K562 (cell line): Measurements from ENCODE around the gene ETV3L. TPM values are rescaled to one million over a fixed set of nuclear protein-coding genes. Genes with fewer than 3 reads are reported as not detected.

Source experiments
- ATAC-seq: fragments of 200-7000 bp; cut with Tn5 transposase; 3 replicates; pipeline ENCODE4 v1.9.1; 2020; ENCODE audit warnings: moderate library complexity
- BruUV-seq: library from RNA; stranded (reverse); fragments of 400-500 nt; replicated peaks from 2 replicates; lab custom pipeline; 2021; lab: Mats Ljungman, UMichigan
- CTCF ChIA-PET: fragments of 300-600 bp; formaldehyde crosslinking; extraction: SDS; loops from one replicate; lab custom pipeline; 2021; ENCODE audit warnings: low intra/inter-chr PET ratio; lab: Yijun Ruan, JAX
- POLR2A ChIA-PET: fragments of 300-600, 350-650 bp; sonication (Branson Sonifier 250); formaldehyde crosslinking; extraction: SDS; loops from one replicate; lab custom pipeline; 2021; ENCODE audit warnings: antibody characterized with exemption, inconsistent platforms; lab: Yijun Ruan, JAX
- DNase-seq, 4 experiments: peaks; one replicate each; pipeline versions ENCODE4 v3.0.0 to v3.0.0-alpha.2; 2011 to 2018; ENCODE audit warnings: low spot score in 3 of 4, mixed read lengths in 3 of 4; ENCODE audit errors: extremely low read depth in 1 of 4
- FAIRE-seq: peaks from 2 replicates; lab custom pipeline; 2011; peaks lifted over from hg19 to GRCh38; lab: Jason Lieb, UNC
- H2AFZ ChIP-seq: 2 replicates; pipeline ENCODE4 v1.6.0; 2011; ENCODE audit warnings: low read depth, low read length, control low read depth, inconsistent platforms
- H3K27ac ChIP-seq: fragments of 200-600 bp; 3 replicates; pipeline ENCODE4 v1.8.0; 2011; ENCODE audit warnings: low read depth, mild to moderate bottlenecking, control low read depth, inconsistent platforms, low read length, moderate library complexity, mixed read lengths; ENCODE audit errors: extremely low read depth
- H3K27me3 ChIP-seq, 2 experiments: fragments of 300-600 bp in 1 of 2; 2 replicates in 1 of 2; 3 replicates in 1 of 2; pipeline versions ENCODE4 v1.6.0 to v1.8.0; 2011; ENCODE audit warnings: inconsistent platforms in 2 of 2, low read length in 2 of 2, mild to moderate bottlenecking in 1 of 2, mixed read lengths in 1 of 2, moderate library complexity in 1 of 2; ENCODE audit not compliant: control insufficient read depth in 2 of 2, insufficient read depth in 2 of 2
- H3K36me3 ChIP-seq: fragments of 300-600 bp; 3 replicates; pipeline ENCODE4 v1.8.0; 2011; ENCODE audit warnings: mild to moderate bottlenecking, low read length, inconsistent platforms; ENCODE audit not compliant: control insufficient read depth, insufficient read depth
- H3K4me1 ChIP-seq, 2 experiments: fragments of 200-600 bp in 1 of 2; replicated peaks in 1 of 2; 2 replicates in 1 of 2; 3 replicates in 1 of 2; pipeline versions ENCODE4 v1.5.1 to v1.8.0; 2011; ENCODE audit warnings: inconsistent platforms in 2 of 2, low read length in 2 of 2, mild to moderate bottlenecking in 1 of 2, mixed read lengths in 1 of 2, moderate library complexity in 1 of 2; ENCODE audit not compliant: control insufficient read depth in 2 of 2, insufficient read depth in 2 of 2
- H3K4me2 ChIP-seq: 2 replicates; pipeline ENCODE4 v1.6.1; 2011; ENCODE audit warnings: low read length, control low read depth, inconsistent platforms, mixed read lengths; ENCODE audit not compliant: insufficient read depth
- H3K4me3 ChIP-seq: fragments of 200-600 bp; sonication (generic), shearing (Covaris generic); 2 replicates; pipeline ENCODE4 v1.5.1; 2016; ENCODE audit warnings: control low read depth, inconsistent platforms
- H3K79me2 ChIP-seq: fragments of 200-600 bp; 3 replicates; pipeline ENCODE4 v1.8.0; 2011; ENCODE audit warnings: low read length, inconsistent platforms; ENCODE audit not compliant: control insufficient read depth, insufficient read depth
- H3K9ac ChIP-seq, 2 experiments: 2 replicates each; pipeline versions ENCODE4 v1.6.0 to v1.6.1; 2011; ENCODE audit warnings: low read depth in 2 of 2, low read length in 2 of 2, control low read depth in 1 of 2, inconsistent platforms in 1 of 2, mild to moderate bottlenecking in 1 of 2, mixed read lengths in 1 of 2; ENCODE audit not compliant: insufficient read depth in 1 of 2
- H3K9me1 ChIP-seq: one replicate; pipeline ENCODE4 v1.6.0; 2011; ENCODE audit warnings: inconsistent platforms, mild to moderate bottlenecking, low read length, moderate library complexity; ENCODE audit not compliant: control insufficient read depth, insufficient read depth
- H3K9me3 ChIP-seq: replicated peaks from 2 replicates; pipeline ENCODE4 v1.5.1; 2011; ENCODE audit warnings: low read depth, low read length, inconsistent platforms; ENCODE audit not compliant: control insufficient read depth, insufficient read depth
- H4K20me1 ChIP-seq: replicated peaks from 2 replicates; pipeline ENCODE4 v1.6.1; 2011; ENCODE audit warnings: low read length, inconsistent platforms, mixed read lengths; ENCODE audit not compliant: control insufficient read depth, insufficient read depth
- COPS2 ChIP-seq: fragments of 450-650 bp; conservative IDR thresholded peaks from 2 replicates; pipeline ENCODE4 v1.6.1; 2016; ENCODE audit warnings: mild to moderate bottlenecking, moderate library complexity
- HIVEP1 ChIP-seq: fragments of 250-450 bp; sonication (Bioruptor Pico); IDR thresholded peaks from 2 replicates; pipeline ENCODE4 v1.4.0; 2020; ENCODE audit warnings: mild to moderate bottlenecking
- KDM4B ChIP-seq, 2 experiments: fragments of 450-650 bp in 1 of 2; sonication (generic) in 1 of 2; IDR thresholded peaks; 2 replicates each; pipeline ENCODE4 v1.6.1; 2016 to 2017; ENCODE audit warnings: borderline replicate concordance in 2 of 2, antibody characterized with exemption in 1 of 2, low read depth in 1 of 2, mild to moderate bottlenecking in 1 of 2
- PHB ChIP-seq: fragments of 250-450 bp; sonication (Bioruptor Pico); IDR thresholded peaks from 2 replicates; pipeline ENCODE4 v1.5.0; 2021
- POLR3A ChIP-seq: IDR thresholded peaks from 2 replicates; pipeline ENCODE4 v1.6.1; 2011; ENCODE audit warnings: borderline replicate concordance, mild to moderate bottlenecking, moderate library complexity; ENCODE audit not compliant: insufficient read length, insufficient read depth; ENCODE audit errors: extremely low read depth
- ZNF121 ChIP-seq: sonication (generic); formaldehyde crosslinking; conservative IDR thresholded peaks from 2 replicates; pipeline ENCODE4 v1.8.0; 2022; ENCODE audit warnings: missing genetic modification reagents
- ZNF431 ChIP-seq: sonication (generic); formaldehyde crosslinking; IDR thresholded peaks from 2 replicates; pipeline ENCODE4 v1.8.0; 2022; ENCODE audit warnings: mild to moderate bottlenecking, missing genetic modification reagents
- WGBS: fragments of 100-300 bp; shearing (Covaris generic); methylation state at CpG from one replicate; pipeline ENCODE4 v1.1.6; 2016; ENCODE audit warnings: low coverage, mixed read lengths; ENCODE audit not compliant: insufficient coverage; ENCODE audit errors: missing lambda C conversion rate; 5-methylcytosine and 5-hydroxymethylcytosine counted together
- in situ Hi-C: fragments of 300-500 bp; cut with MboI; formaldehyde crosslinking; loops from 4 replicates; pipeline ENCODE4 v1.15.0; 2018; ENCODE audit warnings: inconsistent platforms, mixed read lengths
- intact Hi-C: fragments of 100-400 bp; cut with micrococcal nuclease; formaldehyde crosslinking; loops from 2 replicates; pipeline ENCODE4 v1.14.2; 2022
- polyA plus RNA-seq, 8 experiments: library from polyadenylated mRNA; depleted of rRNA in 4 of 8; stranded (reverse) in 5 of 8; unstranded in 3 of 8; fragments of >200 nt; fragmentation: Nextera tagmentation in 2 of 8; fragmentation: Illumina TruSeq in 1 of 8; extraction: Ambion mirVana in 2 of 8; extraction: Trizol in 1 of 8; gene quantifications; 2 replicates each; pipeline versions ENCODE4 v1.2.1 to v1.2.3, GENCODE V29; 2011 to 2014; ENCODE audit warnings: inconsistent platforms in 1 of 8, missing spikeins in 1 of 8
- total RNA-seq, 7 experiments: library from RNA; depleted of rRNA in 6 of 7; stranded (reverse); fragments of >200 nt in 6 of 7; fragmentation: Illumina TruSeq in 2 of 7; extraction: Trizol in 2 of 7; gene quantifications; 2 replicates each; pipeline versions ENCODE4 v1.2.1 to v1.2.3, GENCODE V29; 2011 to 2021; ENCODE audit warnings: low replicate concordance in 1 of 7
- TF ChIP-seq, protein P1 (sequence below): fragments of 250-450 bp; sonication (Bioruptor Pico); IDR thresholded peaks from 2 replicates; pipeline ENCODE4 v1.4.0; 2020; ENCODE audit warnings: mild to moderate bottlenecking, moderate library complexity
- TF ChIP-seq, protein P2 (sequence below): sonication (generic); formaldehyde crosslinking; IDR thresholded peaks from 2 replicates; pipeline ENCODE4 v1.8.0; 2022; ENCODE audit warnings: mild to moderate bottlenecking, missing genetic modification reagents
- TF ChIP-seq, protein P3 (sequence below), 2 experiments: fragments of 150-350 bp in 1 of 2; IDR thresholded peaks; 2 replicates each; pipeline ENCODE4 v1.6.1; 2012 to 2016; ENCODE audit warnings: low read depth in 2 of 2, low read length in 2 of 2, mild to moderate bottlenecking in 1 of 2, moderate library complexity in 1 of 2
- TF ChIP-seq, protein P4 (sequence below): fragments of 250-450 bp; sonication (Bioruptor Pico); IDR thresholded peaks from 2 replicates; pipeline ENCODE4 v1.5.0; 2021
- TF ChIP-seq, protein P5 (sequence below): fragments of 250-450 bp; sonication (Bioruptor Pico); IDR thresholded peaks from 2 replicates; pipeline ENCODE4 v1.5.1; 2021; ENCODE audit warnings: mild to moderate bottlenecking

The ETV3L gene
- total and polyA plus RNA-seq, 9 of the 15 experiments (the other 6 are each of a cell fraction or from before 2014, with no cell fraction given) = not detected

DNA sequence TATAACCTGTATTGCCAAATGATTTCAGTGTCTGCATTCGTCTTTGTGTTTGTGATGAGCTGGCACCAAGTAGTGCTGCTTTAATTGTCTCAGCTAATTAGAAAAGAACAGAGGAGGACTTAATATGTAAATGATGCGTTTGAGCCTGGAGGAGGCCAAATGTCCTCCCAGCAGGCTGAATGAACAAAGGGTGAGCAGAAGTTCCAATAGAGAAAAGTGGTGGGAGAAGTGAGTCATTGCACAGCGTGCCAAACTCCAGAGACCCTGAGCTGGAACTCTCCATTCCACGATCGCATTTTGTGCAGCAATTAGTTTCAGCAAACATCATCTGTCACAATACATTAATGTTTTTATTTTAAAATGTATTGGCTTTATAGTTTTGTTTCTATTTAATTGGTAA is 17.9 kb downstream of the ETV3L start:
- Histone ChIP-seq H3K4me2 (no peak overlapping the region), H3K4me3 (no peak overlapping the region), H3K9me1 (no peaks in the 10 kb centered on the region), H4K20me1 (no peaks in the 10 kb centered on the region), H3K9me3 (no peaks in the 10 kb centered on the region), H3K79me2 (no peaks in the 10 kb centered on the region), H3K4me1 (no peaks in the 10 kb centered on the region; a peak in 1 of 5 replicates), H3K36me3 (no peaks in the 10 kb centered on the region), H2AFZ (no peak overlapping the region), H3K27me3 (peaks cover 0 to 22% of the 10 kb centered on the region in 2 experiments; a peak in 2 of 5 replicates), H3K9ac (no peak overlapping the region), H3K27ac (no peak overlapping the region)
- DNase-seq = no peak
- BruUV-seq = no TSS peak
- 8% methylated on average over 5 of the region's 5 CpGs for WGBS
- no peak for FAIRE-seq
- ChIA-PET POLR2A (interaction anchor here (1.4 kb wide), 1 partner anchor 74 kb away, joined by 4 read pairs; no protein-coding TSS in a partner anchor), CTCF (interaction anchor here (0.7 kb wide), 1 partner anchor 545 kb away, joined by 3 read pairs; no protein-coding TSS in a partner anchor)
- in situ Hi-C loops (no loop called here), intact Hi-C loops (no loop called here)
- no peak for ATAC-seq
- TF ChIP-seq, protein P1, sequence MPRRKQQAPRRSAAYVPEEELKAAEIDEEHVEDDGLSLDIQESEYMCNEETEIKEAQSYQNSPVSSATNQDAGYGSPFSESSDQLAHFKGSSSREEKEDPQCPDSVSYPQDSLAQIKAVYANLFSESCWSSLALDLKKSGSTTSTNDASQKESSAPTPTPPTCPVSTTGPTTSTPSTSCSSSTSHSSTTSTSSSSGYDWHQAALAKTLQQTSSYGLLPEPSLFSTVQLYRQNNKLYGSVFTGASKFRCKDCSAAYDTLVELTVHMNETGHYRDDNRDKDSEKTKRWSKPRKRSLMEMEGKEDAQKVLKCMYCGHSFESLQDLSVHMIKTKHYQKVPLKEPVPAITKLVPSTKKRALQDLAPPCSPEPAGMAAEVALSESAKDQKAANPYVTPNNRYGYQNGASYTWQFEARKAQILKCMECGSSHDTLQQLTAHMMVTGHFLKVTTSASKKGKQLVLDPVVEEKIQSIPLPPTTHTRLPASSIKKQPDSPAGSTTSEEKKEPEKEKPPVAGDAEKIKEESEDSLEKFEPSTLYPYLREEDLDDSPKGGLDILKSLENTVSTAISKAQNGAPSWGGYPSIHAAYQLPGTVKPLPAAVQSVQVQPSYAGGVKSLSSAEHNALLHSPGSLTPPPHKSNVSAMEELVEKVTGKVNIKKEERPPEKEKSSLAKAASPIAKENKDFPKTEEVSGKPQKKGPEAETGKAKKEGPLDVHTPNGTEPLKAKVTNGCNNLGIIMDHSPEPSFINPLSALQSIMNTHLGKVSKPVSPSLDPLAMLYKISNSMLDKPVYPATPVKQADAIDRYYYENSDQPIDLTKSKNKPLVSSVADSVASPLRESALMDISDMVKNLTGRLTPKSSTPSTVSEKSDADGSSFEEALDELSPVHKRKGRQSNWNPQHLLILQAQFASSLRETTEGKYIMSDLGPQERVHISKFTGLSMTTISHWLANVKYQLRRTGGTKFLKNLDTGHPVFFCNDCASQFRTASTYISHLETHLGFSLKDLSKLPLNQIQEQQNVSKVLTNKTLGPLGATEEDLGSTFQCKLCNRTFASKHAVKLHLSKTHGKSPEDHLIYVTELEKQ (CRISPR knock-in tag) = no peak
- TF ChIP-seq, protein P2, sequence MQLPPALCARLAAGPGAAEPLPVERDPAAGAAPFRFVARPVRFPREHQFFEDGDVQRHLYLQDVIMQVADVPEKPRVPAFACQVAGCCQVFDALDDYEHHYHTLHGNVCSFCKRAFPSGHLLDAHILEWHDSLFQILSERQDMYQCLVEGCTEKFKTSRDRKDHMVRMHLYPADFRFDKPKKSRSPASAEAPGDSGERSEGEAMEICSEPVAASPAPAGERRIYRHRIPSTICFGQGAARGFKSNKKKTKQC (CRISPR knock-in tag) = no peak
- TF ChIP-seq PHB (CRISPR knock-in tag) (no peak), COPS2 (no peak), KDM4B (IDR thresholded peaks at IDR 0.05; ENCODE audit: borderline replicate concordance in 2 of 2, low read depth in 1 of 2) (no peak), POLR3A (no peak), HIVEP1 (no peak), ZNF431 (CRISPR knock-in tag) (no peak), ZNF121 (CRISPR knock-in tag) (no peak)
- TF ChIP-seq, protein P3, sequence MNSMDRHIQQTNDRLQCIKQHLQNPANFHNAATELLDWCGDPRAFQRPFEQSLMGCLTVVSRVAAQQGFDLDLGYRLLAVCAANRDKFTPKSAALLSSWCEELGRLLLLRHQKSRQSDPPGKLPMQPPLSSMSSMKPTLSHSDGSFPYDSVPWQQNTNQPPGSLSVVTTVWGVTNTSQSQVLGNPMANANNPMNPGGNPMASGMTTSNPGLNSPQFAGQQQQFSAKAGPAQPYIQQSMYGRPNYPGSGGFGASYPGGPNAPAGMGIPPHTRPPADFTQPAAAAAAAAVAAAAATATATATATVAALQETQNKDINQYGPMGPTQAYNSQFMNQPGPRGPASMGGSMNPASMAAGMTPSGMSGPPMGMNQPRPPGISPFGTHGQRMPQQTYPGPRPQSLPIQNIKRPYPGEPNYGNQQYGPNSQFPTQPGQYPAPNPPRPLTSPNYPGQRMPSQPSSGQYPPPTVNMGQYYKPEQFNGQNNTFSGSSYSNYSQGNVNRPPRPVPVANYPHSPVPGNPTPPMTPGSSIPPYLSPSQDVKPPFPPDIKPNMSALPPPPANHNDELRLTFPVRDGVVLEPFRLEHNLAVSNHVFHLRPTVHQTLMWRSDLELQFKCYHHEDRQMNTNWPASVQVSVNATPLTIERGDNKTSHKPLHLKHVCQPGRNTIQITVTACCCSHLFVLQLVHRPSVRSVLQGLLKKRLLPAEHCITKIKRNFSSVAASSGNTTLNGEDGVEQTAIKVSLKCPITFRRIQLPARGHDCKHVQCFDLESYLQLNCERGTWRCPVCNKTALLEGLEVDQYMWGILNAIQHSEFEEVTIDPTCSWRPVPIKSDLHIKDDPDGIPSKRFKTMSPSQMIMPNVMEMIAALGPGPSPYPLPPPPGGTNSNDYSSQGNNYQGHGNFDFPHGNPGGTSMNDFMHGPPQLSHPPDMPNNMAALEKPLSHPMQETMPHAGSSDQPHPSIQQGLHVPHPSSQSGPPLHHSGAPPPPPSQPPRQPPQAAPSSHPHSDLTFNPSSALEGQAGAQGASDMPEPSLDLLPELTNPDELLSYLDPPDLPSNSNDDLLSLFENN (IDR thresholded peaks at IDR 0.05; ENCODE audit: low read depth in 2 of 2, low read length in 2 of 2) = no peak
- TF ChIP-seq, protein P4, sequence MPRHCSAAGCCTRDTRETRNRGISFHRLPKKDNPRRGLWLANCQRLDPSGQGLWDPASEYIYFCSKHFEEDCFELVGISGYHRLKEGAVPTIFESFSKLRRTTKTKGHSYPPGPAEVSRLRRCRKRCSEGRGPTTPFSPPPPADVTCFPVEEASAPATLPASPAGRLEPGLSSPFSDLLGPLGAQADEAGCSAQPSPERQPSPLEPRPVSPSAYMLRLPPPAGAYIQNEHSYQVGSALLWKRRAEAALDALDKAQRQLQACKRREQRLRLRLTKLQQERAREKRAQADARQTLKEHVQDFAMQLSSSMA (CRISPR knock-in tag) = no peak
- TF ChIP-seq, protein P5, sequence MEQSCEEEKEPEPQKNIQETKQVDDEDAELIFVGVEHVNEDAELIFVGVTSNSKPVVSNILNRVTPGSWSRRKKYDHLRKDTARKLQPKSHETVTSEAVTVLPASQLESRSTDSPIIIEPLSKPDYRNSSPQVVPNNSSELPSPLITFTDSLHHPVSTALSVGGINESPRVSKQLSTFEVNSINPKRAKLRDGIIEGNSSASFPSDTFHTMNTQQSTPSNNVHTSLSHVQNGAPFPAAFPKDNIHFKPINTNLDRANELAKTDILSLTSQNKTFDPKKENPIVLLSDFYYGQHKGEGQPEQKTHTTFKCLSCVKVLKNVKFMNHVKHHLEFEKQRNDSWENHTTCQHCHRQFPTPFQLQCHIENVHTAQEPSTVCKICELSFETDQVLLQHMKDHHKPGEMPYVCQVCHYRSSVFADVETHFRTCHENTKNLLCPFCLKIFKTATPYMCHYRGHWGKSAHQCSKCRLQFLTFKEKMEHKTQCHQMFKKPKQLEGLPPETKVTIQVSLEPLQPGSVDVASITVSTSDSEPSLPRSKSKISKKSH (CRISPR knock-in tag) = no peak
